Measurements from ENCODE around the gene SPEF1. TPM values are rescaled to one million over a fixed set of nuclear protein-coding genes. Genes with fewer than 3 reads are reported as not detected.
"Not testable (repeated sequence)": the region's sequence is repeated elsewhere in the genome, so short reads cannot be mapped to it uniquely, and the experiment has no call there.

The SPEF1 gene
- total RNA-seq, 1 experiment from 2014 or later, result not detected

- intact Hi-C loops (cut with micrococcal nuclease; ENCODE audit: unreplicated experiment), result no loop called here
- BruUV-seq (replicated peaks), result no TSS peak
Measured at GRCh38 chr20:3794701-3795420, 13.6 kb upstream of the SPEF1 start.

GRCh38 chr20:3794168-3794567 lies 12.9 kb upstream of the SPEF1 start:
- H3K27me3 ChIP-seq (replicated peaks; ENCODE audit: control insufficient read depth, insufficient read depth, low read length); POLR2A ChIA-PET; H3K27me3 Mint-ChIP-seq (ENCODE audit: insufficient read depth, unreplicated experiment); H3K36me3 ChIP-seq (ENCODE audit: control insufficient read depth, insufficient read depth, low read length); H3K9me3 ChIP-seq; BruUV-seq (replicated peaks); H3K4me3 ChIP-seq (ENCODE audit: low read depth, low read length); CTCF ChIA-PET; DNase-seq; H3K27ac Mint-ChIP-seq (ENCODE audit: unreplicated experiment); H3K4me3 Mint-ChIP-seq (ENCODE audit: unreplicated experiment); H3K36me3 Mint-ChIP-seq (ENCODE audit: insufficient read depth, unreplicated experiment); intact Hi-C loops (cut with micrococcal nuclease; ENCODE audit: unreplicated experiment); H3K9me3 Mint-ChIP-seq (ENCODE audit: unreplicated experiment): not testable (repeated sequence)
- peaks cover 11% of the 10 kb centered on the region for H3K4me1 Mint-ChIP-seq (ENCODE audit: low read depth, unreplicated experiment)
- peaks cover 21% of the 10 kb centered on the region for H3K4me1 ChIP-seq

More at GRCh38 chr20:3794701-3795420, 13.6 kb upstream of the SPEF1 start:
- TF ChIP-seq CTCF (IDR thresholded peaks at IDR 0.05; ENCODE audit: insufficient read depth in 1 of 2, low read depth in 1 of 2, low read length in 1 of 2, severe bottlenecking in 1 of 2, unreplicated experiment in 1 of 2), result no peak
- Mint-ChIP-seq H3K4me1 (ENCODE audit: low read depth, unreplicated experiment) (peaks cover 16% of the 10 kb centered on the region), H3K27ac (ENCODE audit: unreplicated experiment) (no peak overlapping the region), H3K9me3 (ENCODE audit: unreplicated experiment) (no peaks in the 10 kb centered on the region), H3K36me3 (ENCODE audit: insufficient read depth, unreplicated experiment) (peaks cover 6% of the 10 kb centered on the region), H3K4me3 (ENCODE audit: unreplicated experiment) (peak overlapping the region; percentile 84), H3K27me3 (ENCODE audit: insufficient read depth, unreplicated experiment) (no peaks in the 10 kb centered on the region)
- no peaks in the 10 kb centered on the region for H3K9me3 ChIP-seq
- H3K36me3 ChIP-seq (ENCODE audit: control insufficient read depth, insufficient read depth, low read length), result peaks cover 6% of the 10 kb centered on the region
- peaks cover 28% of the 10 kb centered on the region for H3K4me1 ChIP-seq
- no peak for DNase-seq
- H3K4me3 ChIP-seq (ENCODE audit: low read depth, low read length), result no peak overlapping the region
- CTCF ChIA-PET, result interaction anchor here (0.7 kb wide), 1 partner anchor 13 kb away, joined by 3 read pairs; no protein-coding TSS in a partner anchor
- no peaks in the 10 kb centered on the region for H3K27me3 ChIP-seq (replicated peaks; ENCODE audit: control insufficient read depth, insufficient read depth, low read length)
- POLR2A ChIA-PET, result interaction anchor here (1.8 kb wide), 1 partner anchor 27 kb away, joined by 11 read pairs; the partner anchor contains the start of gene ADISSP

GRCh38 chr20:3789201-3789600 lies 8.0 kb upstream of the SPEF1 start:
- not testable (repeated sequence) for H3K36me3 ChIP-seq (ENCODE audit: control insufficient read depth, insufficient read depth, low read length); H3K4me3 ChIP-seq (ENCODE audit: low read depth, low read length); H3K27me3 ChIP-seq (replicated peaks; ENCODE audit: control insufficient read depth, insufficient read depth, low read length); BruUV-seq (replicated peaks); H3K4me1 Mint-ChIP-seq (ENCODE audit: low read depth, unreplicated experiment); H3K9me3 Mint-ChIP-seq (ENCODE audit: unreplicated experiment); H3K36me3 Mint-ChIP-seq (ENCODE audit: insufficient read depth, unreplicated experiment); H3K27me3 Mint-ChIP-seq (ENCODE audit: insufficient read depth, unreplicated experiment); DNase-seq; H3K4me3 Mint-ChIP-seq (ENCODE audit: unreplicated experiment); H3K27ac Mint-ChIP-seq (ENCODE audit: unreplicated experiment); H3K9me3 ChIP-seq
- intact Hi-C loops (cut with micrococcal nuclease; ENCODE audit: unreplicated experiment), result loop anchor here (5.0 kb wide), 1 partner anchor 68 kb away; no protein-coding TSS in a partner anchor
- ChIA-PET CTCF (interaction anchor here (0.8 kb wide), 1 partner anchor 29 kb away, joined by 3 read pairs; no protein-coding TSS in a partner anchor), POLR2A (interaction anchor here (0.7 kb wide), 1 partner anchor 29 kb away, joined by 3 read pairs; no protein-coding TSS in a partner anchor)
- peaks cover 22% of the 10 kb centered on the region for H3K4me1 ChIP-seq

DNA sequence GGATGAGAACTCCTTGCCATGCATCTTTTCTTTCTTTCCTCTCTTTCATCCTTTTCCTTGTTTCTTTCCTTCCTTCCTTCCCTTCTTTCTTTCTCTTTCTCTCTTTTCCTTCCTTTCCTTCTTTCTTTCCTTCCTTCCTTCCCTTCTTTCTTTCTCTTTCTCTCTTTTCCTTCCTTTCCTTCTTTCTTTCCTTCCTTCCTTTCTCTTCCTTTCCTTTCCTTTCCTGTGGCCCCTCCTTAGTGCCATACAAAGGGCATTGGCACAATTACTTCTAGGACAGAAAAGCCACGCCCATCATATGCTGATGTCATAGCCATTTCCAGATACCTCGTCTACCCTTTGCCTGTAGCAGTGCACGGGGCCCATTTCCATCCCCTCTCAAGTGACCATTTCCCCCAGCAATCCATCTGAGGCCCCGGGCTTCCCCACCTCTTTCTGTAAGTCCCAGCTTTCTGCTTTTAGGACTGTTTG lies 7.5 kb upstream of the SPEF1 start:
- BruUV-seq (replicated peaks), result no TSS peak
- TF ChIP-seq CTCF (IDR thresholded peaks at IDR 0.05; ENCODE audit: insufficient read depth in 1 of 2, low read depth in 1 of 2, low read length in 1 of 2, severe bottlenecking in 1 of 2, unreplicated experiment in 1 of 2), result no peak
- POLR2A ChIA-PET, result interaction anchor here (0.7 kb wide), 1 partner anchor 30 kb away, joined by 3 read pairs; no protein-coding TSS in a partner anchor
- H3K9me3 Mint-ChIP-seq (ENCODE audit: unreplicated experiment), result no peaks in the 10 kb centered on the region
- Histone ChIP-seq H3K4me3 (ENCODE audit: low read depth, low read length) (no peak overlapping the region), H3K9me3 (no peaks in the 10 kb centered on the region), H3K4me1 (peaks cover 23% of the 10 kb centered on the region), H3K36me3 (ENCODE audit: control insufficient read depth, insufficient read depth, low read length) (no peaks in the 10 kb centered on the region), H3K27me3 (replicated peaks; ENCODE audit: control insufficient read depth, insufficient read depth, low read length) (no peaks in the 10 kb centered on the region)
- no peak for DNase-seq
- H3K4me3 Mint-ChIP-seq (ENCODE audit: unreplicated experiment), result peak overlapping the region; percentile 5
- peaks cover 7% of the 10 kb centered on the region for H3K4me1 Mint-ChIP-seq (ENCODE audit: low read depth, unreplicated experiment)
- peaks cover 7% of the 10 kb centered on the region for H3K36me3 Mint-ChIP-seq (ENCODE audit: insufficient read depth, unreplicated experiment)
- H3K27ac Mint-ChIP-seq (ENCODE audit: unreplicated experiment), result no peak overlapping the region
- CTCF ChIA-PET, result no interaction called here
- intact Hi-C loops (cut with micrococcal nuclease; ENCODE audit: unreplicated experiment), result loop anchor here (5.0 kb wide), 1 partner anchor 69 kb away; no protein-coding TSS in a partner anchor
- H3K27me3 Mint-ChIP-seq (ENCODE audit: insufficient read depth, unreplicated experiment), result peaks cover 3% of the 10 kb centered on the region

All from Caco-2 (cell line).